A673 (cell line): Measurements from ENCODE around the gene ADGRD1.

Experiments used
- CTCF ChIP-seq: fragments of 300-800, 200-600 bp; sonication (generic); conservative IDR thresholded peaks from 2 replicates; pipeline ENCODE4 v1.5.1; 2017; ENCODE audit warnings: low read depth, mild to moderate bottlenecking, antibody characterized with exemption, low read length, moderate library complexity, mixed read lengths
- EZH2 ChIP-seq: fragments of 200-600 bp; sonication (generic); IDR thresholded peaks from 2 replicates; pipeline ENCODE4 v1.6.1; 2017; ENCODE audit warnings: borderline replicate concordance, low read depth, mild to moderate bottlenecking, mixed read lengths, antibody characterized with exemption, low read length; ENCODE audit not compliant: poor library complexity, severe bottlenecking

GRCh38 chr12:130998136-130998535, 44.4 kb downstream of the ADGRD1 start:
- TF ChIP-seq CTCF (no peak), EZH2 (no peak)
